Activated CD8-positive, alpha-beta T cell treated with anti-CD3 and anti-CD28 coated beads, Interleukin-2, amount 10 ng/mL, durations not matched to agents 7 days and 5 days (primary cell): ENCODE data around the gene MAST4. TPM values are rescaled to one million over a fixed set of nuclear protein-coding genes. Genes with fewer than 3 reads are reported as not detected.
A peak's percentile ranks its signal among the peaks of the same experiment; 100 is the strongest.

Source experiments
- ATAC-seq: fragments of 150-1000 bp; cut with Tn5 transposase; one replicate; pipeline ENCODE4 v1.10.0; 2021; ENCODE audit warnings: moderate library complexity
- CTCF ChIA-PET: fragments of 350-600 bp; sonication (Branson Sonifier 250); formaldehyde crosslinking; loops from one replicate; lab custom pipeline; 2021; ENCODE audit warnings: antibody characterized with exemption; lab: Charles Lee
- POLR2A ChIA-PET: fragments of 350-600 bp; sonication (Branson Sonifier 250); formaldehyde crosslinking; loops from one replicate; lab custom pipeline; 2021; ENCODE audit warnings: antibody characterized with exemption; lab: Charles Lee
- DNase-seq: peaks from one replicate; pipeline ENCODE4 v3.0.0-alpha.2; 2020
- H3K27ac Mint-ChIP-seq: one replicate; pipeline ENCODE4 v1.8.0; 2021; ENCODE audit warnings: mild to moderate bottlenecking, mixed read lengths
- H3K27me3 Mint-ChIP-seq: one replicate; pipeline ENCODE4 v1.8.0; 2021; ENCODE audit warnings: low read depth, mixed read lengths
- H3K36me3 Mint-ChIP-seq: one replicate; pipeline ENCODE4 v1.8.0; 2021; ENCODE audit warnings: low read depth, mixed read lengths
- H3K4me1 Mint-ChIP-seq: one replicate; pipeline ENCODE4 v1.8.0; 2021; ENCODE audit warnings: low read depth, mixed read lengths
- H3K4me3 Mint-ChIP-seq: one replicate; pipeline ENCODE4 v1.8.0; 2021; ENCODE audit warnings: mild to moderate bottlenecking, mixed read lengths
- H3K9me3 Mint-ChIP-seq: one replicate; pipeline ENCODE4 v1.8.0; 2022; ENCODE audit warnings: mixed read lengths; ENCODE audit not compliant: insufficient read depth
- total RNA-seq, 2 experiments: library from RNA; stranded (reverse); gene quantifications; one replicate each; pipeline ENCODE4 v1.2.3, GENCODE V29; 2021

MAST4 gene
- total RNA-seq, 2 experiments from 2014 or later, result 5.5 to 7.1 TPM

- CTCF ChIA-PET, result no interaction called here
- no peak overlapping the region for H3K4me3 Mint-ChIP-seq
- H3K36me3 Mint-ChIP-seq, result peaks cover 1% of the 10 kb centered on the region
- ATAC-seq, result no peak
- H3K27ac Mint-ChIP-seq, result no peak overlapping the region
- POLR2A ChIA-PET, result no interaction called here
- DNase-seq, result no peak
- H3K9me3 Mint-ChIP-seq, result no peaks in the 10 kb centered on the region
- H3K4me1 Mint-ChIP-seq, result no peaks in the 10 kb centered on the region
- H3K27me3 Mint-ChIP-seq, result peaks cover 25% of the 10 kb centered on the region
Measured at GRCh38 chr5:66933066-66933465, 336.9 kb downstream of the MAST4 start.

GRCh38 chr5:66939094-66939493, 342.9 kb downstream of the MAST4 start:
- Mint-ChIP-seq H3K4me1 (peaks cover 10% of the 10 kb centered on the region), H3K36me3 (no peaks in the 10 kb centered on the region), H3K9me3 (no peaks in the 10 kb centered on the region), H3K4me3 (no peak overlapping the region), H3K27ac (no peak overlapping the region), H3K27me3 (peaks cover 15% of the 10 kb centered on the region)
- no peak for DNase-seq
- CTCF ChIA-PET, result no interaction called here
- POLR2A ChIA-PET, result no interaction called here
- no peak for ATAC-seq

- no peak overlapping the region for H3K4me3 Mint-ChIP-seq
- H3K9me3 Mint-ChIP-seq, result no peaks in the 10 kb centered on the region
- ATAC-seq (no peak), DNase-seq (no peak)
- peaks cover 10% of the 10 kb centered on the region for H3K4me1 Mint-ChIP-seq
- H3K27me3 Mint-ChIP-seq, result peaks cover 17% of the 10 kb centered on the region
- H3K36me3 Mint-ChIP-seq, result peaks cover 2% of the 10 kb centered on the region
- H3K27ac Mint-ChIP-seq, result no peak overlapping the region
- ChIA-PET POLR2A (no interaction called here), CTCF (interaction anchor here (0.6 to 1.9 kb wide), 2 partner anchors 42 to 103 kb away, joined by 3 to 6 read pairs; no protein-coding TSS in a partner anchor)
Measured at GRCh38 chr5:66945389-66946349, 349.5 kb downstream of the MAST4 start.

GRCh38 chr5:66947458-66947857, 351.3 kb downstream of the MAST4 start:
- ChIA-PET POLR2A (no interaction called here), CTCF (interaction anchor here (0.6 to 0.7 kb wide), 2 partner anchors 18 to 209 kb away, joined by 3 read pairs; no protein-coding TSS in a partner anchor)
- Mint-ChIP-seq H3K9me3 (no peaks in the 10 kb centered on the region), H3K27me3 (peaks cover 15% of the 10 kb centered on the region), H3K36me3 (peaks cover 8% of the 10 kb centered on the region), H3K27ac (no peak overlapping the region), H3K4me1 (peaks cover 10% of the 10 kb centered on the region), H3K4me3 (no peak overlapping the region)
- ATAC-seq (no peak), DNase-seq (no peak)

- Mint-ChIP-seq H3K9me3 (no peaks in the 10 kb centered on the region), H3K4me1 (peaks cover 14% of the 10 kb centered on the region), H3K4me3 (no peak overlapping the region), H3K27ac (no peak overlapping the region), H3K36me3 (peaks cover 8% of the 10 kb centered on the region), H3K27me3 (peaks cover 11% of the 10 kb centered on the region)
- ChIA-PET POLR2A (no interaction called here), CTCF (no interaction called here)
- DNase-seq, result no peak
- no peak for ATAC-seq
Measured at GRCh38 chr5:66949066-66949465, 352.9 kb downstream of the MAST4 start.

- peak overlapping the region; percentile 62 for H3K27ac Mint-ChIP-seq
- peaks cover 8% of the 10 kb centered on the region for H3K36me3 Mint-ChIP-seq
- H3K4me1 Mint-ChIP-seq, result peaks cover 14% of the 10 kb centered on the region
- H3K9me3 Mint-ChIP-seq, result no peaks in the 10 kb centered on the region
- POLR2A ChIA-PET, result interaction anchor here (0.6 kb wide), 1 partner anchor 51 kb away, joined by 3 read pairs; no protein-coding TSS in a partner anchor
- CTCF ChIA-PET, result interaction anchor here (0.9 kb wide), 1 partner anchor 138 kb away, joined by 3 read pairs; no protein-coding TSS in a partner anchor
- ATAC-seq (peak; percentile 87), DNase-seq (no peak)
- H3K4me3 Mint-ChIP-seq, result no peak overlapping the region
- peaks cover 7% of the 10 kb centered on the region for H3K27me3 Mint-ChIP-seq
Measured at GRCh38 chr5:66952153-66952552, 356.0 kb downstream of the MAST4 start.

GRCh38 chr5:66956439-66956838, 360.2 kb downstream of the MAST4 start:
- ChIA-PET CTCF (no interaction called here), POLR2A (no interaction called here)
- Mint-ChIP-seq H3K9me3 (no peaks in the 10 kb centered on the region), H3K36me3 (peaks cover 6% of the 10 kb centered on the region), H3K27ac (no peak overlapping the region), H3K4me1 (peaks cover 14% of the 10 kb centered on the region), H3K4me3 (no peak overlapping the region), H3K27me3 (peaks cover 7% of the 10 kb centered on the region)
- DNase-seq, result no peak
- no peak for ATAC-seq

GRCh38 chr5:66958201-66958979, 362.2 kb downstream of the MAST4 start:
- no peaks in the 10 kb centered on the region for H3K9me3 Mint-ChIP-seq
- DNase-seq (no peak), ATAC-seq (no peak)
- H3K27ac Mint-ChIP-seq, result no peak overlapping the region
- ChIA-PET CTCF (no interaction called here), POLR2A (no interaction called here)
- no peak overlapping the region for H3K4me3 Mint-ChIP-seq
- no peaks in the 10 kb centered on the region for H3K36me3 Mint-ChIP-seq
- no peaks in the 10 kb centered on the region for H3K4me1 Mint-ChIP-seq
- H3K27me3 Mint-ChIP-seq, result peaks cover 7% of the 10 kb centered on the region

GRCh38 chr5:66958980-66959641, 362.9 kb downstream of the MAST4 start:
- ChIA-PET POLR2A (no interaction called here), CTCF (no interaction called here)
- Mint-ChIP-seq H3K4me3 (no peak overlapping the region), H3K4me1 (no peaks in the 10 kb centered on the region), H3K9me3 (no peaks in the 10 kb centered on the region), H3K27me3 (peaks cover 7% of the 10 kb centered on the region), H3K27ac (no peak overlapping the region), H3K36me3 (no peaks in the 10 kb centered on the region)
- DNase-seq (no peak), ATAC-seq (no peak)

GRCh38 chr5:66959653-66960052, 363.5 kb downstream of the MAST4 start:
- Mint-ChIP-seq H3K4me3 (no peak overlapping the region), H3K9me3 (no peaks in the 10 kb centered on the region), H3K4me1 (no peaks in the 10 kb centered on the region), H3K36me3 (no peaks in the 10 kb centered on the region), H3K27me3 (peaks cover 7% of the 10 kb centered on the region), H3K27ac (no peak overlapping the region)
- ChIA-PET POLR2A (no interaction called here), CTCF (no interaction called here)
- DNase-seq (no peak), ATAC-seq (no peak)

GRCh38 chr5:66960369-66961137, 364.4 kb downstream of the MAST4 start:
- no peak overlapping the region for H3K27ac Mint-ChIP-seq
- CTCF ChIA-PET, result no interaction called here

More at GRCh38 chr5:66960369-66961137, 364.4 kb downstream of the MAST4 start:
- ATAC-seq (no peak), DNase-seq (no peak)
- POLR2A ChIA-PET, result no interaction called here
- no peaks in the 10 kb centered on the region for H3K4me1 Mint-ChIP-seq
- no peak overlapping the region for H3K4me3 Mint-ChIP-seq
- peaks cover 7% of the 10 kb centered on the region for H3K27me3 Mint-ChIP-seq
- no peaks in the 10 kb centered on the region for H3K9me3 Mint-ChIP-seq
- H3K36me3 Mint-ChIP-seq, result no peaks in the 10 kb centered on the region
